Measurements from ENCODE around the gene RALGAPB.

DNA sequence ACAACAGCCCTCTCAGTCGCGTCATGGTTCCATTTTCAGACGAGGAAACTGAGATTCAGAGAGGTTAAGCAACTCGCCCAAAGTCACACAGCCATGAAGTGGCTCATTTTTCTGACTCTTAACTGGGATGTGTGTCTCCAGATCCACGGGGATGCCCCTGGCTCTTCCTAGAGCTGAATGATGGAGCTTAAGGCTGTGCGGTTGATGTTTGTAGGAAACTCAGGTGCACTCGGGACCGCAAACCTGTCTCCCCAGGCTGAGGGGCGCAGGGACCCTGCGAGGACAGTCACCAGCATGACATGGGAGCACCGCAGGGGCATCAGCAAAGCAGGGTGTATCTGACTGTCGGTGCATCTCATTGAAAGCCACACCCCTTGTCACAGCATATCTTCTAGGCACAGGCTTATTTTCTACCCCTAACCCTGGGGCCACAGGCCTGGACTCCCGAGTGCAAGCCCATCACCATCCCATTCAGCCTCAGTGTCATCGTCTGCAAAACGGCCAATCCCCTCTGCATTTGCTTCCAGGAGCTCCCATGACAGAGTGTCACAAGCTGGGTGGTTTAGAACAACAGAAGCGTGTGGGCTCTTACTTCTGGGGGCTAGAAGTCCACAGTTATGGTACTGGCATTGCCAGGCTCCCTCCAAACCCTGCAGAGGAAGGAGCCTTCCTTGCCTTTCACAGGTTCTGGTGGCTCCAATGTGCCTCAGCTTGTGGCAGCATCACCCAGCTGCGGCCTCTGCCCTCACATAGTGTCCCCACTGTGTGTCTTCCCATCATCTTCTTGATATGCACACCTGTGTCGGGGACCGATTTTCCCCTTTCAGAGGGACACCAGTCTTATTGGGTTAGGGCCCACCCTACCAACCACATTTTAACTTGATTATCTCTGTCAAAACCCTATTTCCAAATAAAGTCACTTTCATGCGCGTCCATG, 119.1 kb downstream of the RALGAPB start:
- no peak for TF ChIP-seq REST (IDR thresholded peaks at IDR 0.05; ENCODE audit: unreplicated experiment)
- no peak for TF ChIP-seq CTCF (conservative IDR thresholded peaks at IDR 0.05; ENCODE audit: low read depth in 2 of 2)
- no peak for TF ChIP-seq EZH2 (IDR thresholded peaks at IDR 0.05; ENCODE audit: low read depth, unreplicated experiment)
- TF ChIP-seq, protein P1, sequence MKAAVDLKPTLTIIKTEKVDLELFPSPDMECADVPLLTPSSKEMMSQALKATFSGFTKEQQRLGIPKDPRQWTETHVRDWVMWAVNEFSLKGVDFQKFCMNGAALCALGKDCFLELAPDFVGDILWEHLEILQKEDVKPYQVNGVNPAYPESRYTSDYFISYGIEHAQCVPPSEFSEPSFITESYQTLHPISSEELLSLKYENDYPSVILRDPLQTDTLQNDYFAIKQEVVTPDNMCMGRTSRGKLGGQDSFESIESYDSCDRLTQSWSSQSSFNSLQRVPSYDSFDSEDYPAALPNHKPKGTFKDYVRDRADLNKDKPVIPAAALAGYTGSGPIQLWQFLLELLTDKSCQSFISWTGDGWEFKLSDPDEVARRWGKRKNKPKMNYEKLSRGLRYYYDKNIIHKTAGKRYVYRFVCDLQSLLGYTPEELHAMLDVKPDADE (IDR thresholded peaks at IDR 0.05) = no peak
- no peak for TF ChIP-seq CREB1 (CRISPR knock-in tag; IDR thresholded peaks at IDR 0.05; ENCODE audit: low read depth)
- TF ChIP-seq POLR2AphosphoS5 (IDR thresholded peaks at IDR 0.05; ENCODE audit: low read depth) = no peak
- TF ChIP-seq EZH2phosphoT487 (IDR thresholded peaks at IDR 0.05; ENCODE audit: unreplicated experiment) = no peak

Data from GM23338 (cell line).